Thyroid gland (tissue), 4 donors: ENCODE measurements around the gene PCDHA7.

ENCODE experiments used
- CTCF ChIP-seq, 6 experiments: fragments of 200-600 bp in 3 of 6; fragments of 450-650 bp in 3 of 6; sonication (generic) in 3 of 6; IDR thresholded peaks; one replicate each; pipeline ENCODE4 v1.5.1; 2016 to 2019; ENCODE audit warnings: antibody characterized with exemption in 6 of 6, mild to moderate bottlenecking in 2 of 6, inconsistent platforms in 1 of 6, moderate library complexity in 1 of 6
- POLR2A ChIP-seq, 2 donors: fragments of 450-650 bp; IDR thresholded peaks; one replicate each; pipeline ENCODE4 v1.6.1; 2017; ENCODE audit warnings: antibody characterized with exemption in 2 of 2, mild to moderate bottlenecking in 2 of 2, moderate library complexity in 1 of 2

GRCh38 chr5:140795259-140795641 is 38.8 kb upstream of the PCDHA7 start:
- TF ChIP-seq CTCF (IDR thresholded peaks at IDR 0.05) = peak in 1 of 6 experiments; percentile 18
- TF ChIP-seq POLR2A (IDR thresholded peaks at IDR 0.05) = no peak
